SK-N-SH treated with all-trans-retinoic acid at 6 μM for 48 hours (cell line): Measurements from ENCODE around the gene MFN2.

Experiments used
- ATAC-seq: fragments of 200-7000 bp; cut with Tn5 transposase; 3 replicates; pipeline ENCODE4 v1.9.1; 2020; ENCODE audit warnings: mild to moderate bottlenecking, moderate library complexity
- ARNTL ChIP-seq: fragments of 450-650 bp; formaldehyde crosslinking; IDR thresholded peaks from 2 replicates; pipeline ENCODE4 v1.5.0; 2020; ENCODE audit warnings: low read depth, mild to moderate bottlenecking, moderate library complexity, borderline replicate concordance
- BACH2 ChIP-seq: fragments of 250-450 bp; sonication (Bioruptor Pico); IDR thresholded peaks from 2 replicates; pipeline ENCODE4 v1.9.0; 2021; ENCODE audit warnings: mild to moderate bottlenecking, borderline replicate concordance
- CREB5 ChIP-seq: fragments of 250-450 bp; sonication (Bioruptor Pico); IDR thresholded peaks from 2 replicates; pipeline ENCODE4 v1.5.1; 2020; ENCODE audit warnings: low read depth, mild to moderate bottlenecking, moderate library complexity
- CSRNP3 ChIP-seq: fragments of 250-450 bp; sonication (Bioruptor Pico); IDR thresholded peaks from 2 replicates; pipeline ENCODE4 v1.5.1; 2021; ENCODE audit warnings: mild to moderate bottlenecking, moderate library complexity
- ESRRG ChIP-seq: fragments of 250-450 bp; sonication (Bioruptor Pico); IDR thresholded peaks from 2 replicates; pipeline ENCODE4 v1.6.1; 2021; ENCODE audit warnings: mild to moderate bottlenecking
- GLIS3 ChIP-seq: fragments of 250-450 bp; sonication (Bioruptor Pico); IDR thresholded peaks from 2 replicates; pipeline ENCODE4 v1.5.0; 2020; ENCODE audit warnings: mild to moderate bottlenecking, moderate library complexity
- OSR1 ChIP-seq: fragments of 250-450 bp; sonication (Bioruptor Pico); IDR thresholded peaks from 2 replicates; pipeline ENCODE4 v1.8.0; 2022; ENCODE audit warnings: moderate library complexity, mild to moderate bottlenecking, inconsistent platforms
- PATZ1 ChIP-seq: fragments of 250-450 bp; sonication (Bioruptor Pico); IDR thresholded peaks from 2 replicates; pipeline ENCODE4 v1.8.0; 2020; ENCODE audit warnings: mild to moderate bottlenecking, moderate library complexity, borderline replicate concordance
- POU6F1 ChIP-seq: fragments of 250-450 bp; sonication (Bioruptor Pico); IDR thresholded peaks from 2 replicates; pipeline ENCODE4 v1.8.0; 2021; ENCODE audit warnings: low read depth, mild to moderate bottlenecking, moderate library complexity, borderline replicate concordance
- PPARA ChIP-seq: fragments of 250-450 bp; sonication (Bioruptor Pico); IDR thresholded peaks from 2 replicates; pipeline ENCODE4 v1.5.0; 2020; ENCODE audit warnings: mild to moderate bottlenecking, borderline replicate concordance
- SNAI2 ChIP-seq: fragments of 250-450 bp; sonication (Bioruptor Pico); IDR thresholded peaks from 2 replicates; pipeline ENCODE4 v1.5.0; 2020; ENCODE audit warnings: mild to moderate bottlenecking, moderate library complexity
- TCF4 ChIP-seq: fragments of 250-450 bp; sonication (Bioruptor Pico); IDR thresholded peaks from 2 replicates; pipeline ENCODE4 v1.8.0; 2021; ENCODE audit warnings: mild to moderate bottlenecking, moderate library complexity, borderline replicate concordance
- TOX ChIP-seq: fragments of 250-450 bp; sonication (Bioruptor Pico); IDR thresholded peaks from 2 replicates; pipeline ENCODE4 v1.8.0; 2021; ENCODE audit warnings: mild to moderate bottlenecking, moderate library complexity, borderline replicate concordance
- TSHZ2 ChIP-seq: fragments of 250-450 bp; sonication (Bioruptor Pico); IDR thresholded peaks from 2 replicates; pipeline ENCODE4 v1.5.0; 2020; ENCODE audit warnings: mild to moderate bottlenecking, moderate library complexity
- ZC3H10 ChIP-seq: fragments of 250-450 bp; sonication (Bioruptor Pico); IDR thresholded peaks from 2 replicates; pipeline ENCODE4 v1.5.1; 2021; ENCODE audit warnings: mild to moderate bottlenecking, moderate library complexity
- ZFP3 ChIP-seq: fragments of 250-450 bp; sonication (Bioruptor Pico); IDR thresholded peaks from 2 replicates; pipeline ENCODE4 v1.5.0; 2020; ENCODE audit warnings: mild to moderate bottlenecking, moderate library complexity
- ZFP30 ChIP-seq: fragments of 450-650 bp; formaldehyde crosslinking; IDR thresholded peaks from 2 replicates; pipeline ENCODE4 v1.5.0; 2022; ENCODE audit warnings: mild to moderate bottlenecking, moderate library complexity
- ZNF565 ChIP-seq: fragments of 450-650 bp; formaldehyde crosslinking; conservative IDR thresholded peaks from 2 replicates; pipeline ENCODE4 v1.5.0; 2020; ENCODE audit warnings: low read depth, mild to moderate bottlenecking, moderate library complexity
- ZNF70 ChIP-seq: fragments of 450-650 bp; formaldehyde crosslinking; IDR thresholded peaks from 2 replicates; pipeline ENCODE4 v1.5.0; 2020; ENCODE audit warnings: mild to moderate bottlenecking, moderate library complexity
- ZNF8 ChIP-seq: fragments of 450-650 bp; formaldehyde crosslinking; IDR thresholded peaks from 2 replicates; pipeline ENCODE4 v1.5.0; 2020; ENCODE audit warnings: mild to moderate bottlenecking, moderate library complexity

Gene MFN2

GRCh38 chr1:11952455-11953109 lies 27.7 kb upstream of the MFN2 start:
- no peak for TF ChIP-seq ESRRG (CRISPR knock-in tag)
- TF ChIP-seq ZFP3 = no peak
- no peak for TF ChIP-seq PPARA (CRISPR knock-in tag)
- no peak for TF ChIP-seq ZNF565
- no peak for TF ChIP-seq BACH2
- no peak for TF ChIP-seq TCF4 (CRISPR knock-in tag)
- no peak for TF ChIP-seq CSRNP3 (CRISPR knock-in tag)
- TF ChIP-seq POU6F1 (CRISPR knock-in tag) = no peak
- TF ChIP-seq GLIS3 (CRISPR knock-in tag) = no peak
- TF ChIP-seq ZNF70 (CRISPR knock-in tag) = no peak
- no peak for TF ChIP-seq TOX (CRISPR knock-in tag)
- TF ChIP-seq TSHZ2 (CRISPR knock-in tag) = no peak
- no peak for TF ChIP-seq PATZ1 (CRISPR knock-in tag)
- no peak for TF ChIP-seq ZC3H10
- TF ChIP-seq ZNF8 = no peak
- ATAC-seq = no peak

- no peak for TF ChIP-seq CREB5 (CRISPR knock-in tag)
- no peak for TF ChIP-seq TOX (CRISPR knock-in tag)
- no peak for TF ChIP-seq GLIS3 (CRISPR knock-in tag)
- TF ChIP-seq ARNTL (CRISPR knock-in tag) = no peak
- TF ChIP-seq BACH2 = no peak
- TF ChIP-seq ESRRG (CRISPR knock-in tag) = no peak
- no peak for TF ChIP-seq OSR1 (CRISPR knock-in tag)
- no peak for TF ChIP-seq TCF4 (CRISPR knock-in tag)
- no peak for TF ChIP-seq ZFP3
- TF ChIP-seq ZFP30 (CRISPR knock-in tag) = no peak
- TF ChIP-seq ZC3H10 = no peak
- no peak for TF ChIP-seq SNAI2 (CRISPR knock-in tag)
- no peak for TF ChIP-seq ZNF8
- TF ChIP-seq TSHZ2 (CRISPR knock-in tag) = no peak
- no peak for TF ChIP-seq POU6F1 (CRISPR knock-in tag)
- TF ChIP-seq ZNF70 (CRISPR knock-in tag) = no peak
- TF ChIP-seq CSRNP3 (CRISPR knock-in tag) = no peak
- ATAC-seq = no peak
Observed at GRCh38 chr1:11955221-11955620, 25.0 kb upstream of the MFN2 start.
